ENCODE measurements around the gene TEDDM1. TPM values are rescaled to one million over a fixed set of nuclear protein-coding genes. Genes with fewer than 3 reads are reported as not detected.
A peak's percentile ranks its signal among the peaks of the same experiment; 100 is the strongest.

Gene TEDDM1
- total and polyA plus RNA-seq, 2 of the 13 experiments (the other 11 are each of a cell fraction or from before 2014, with no cell fraction given), result not detected

DNA sequence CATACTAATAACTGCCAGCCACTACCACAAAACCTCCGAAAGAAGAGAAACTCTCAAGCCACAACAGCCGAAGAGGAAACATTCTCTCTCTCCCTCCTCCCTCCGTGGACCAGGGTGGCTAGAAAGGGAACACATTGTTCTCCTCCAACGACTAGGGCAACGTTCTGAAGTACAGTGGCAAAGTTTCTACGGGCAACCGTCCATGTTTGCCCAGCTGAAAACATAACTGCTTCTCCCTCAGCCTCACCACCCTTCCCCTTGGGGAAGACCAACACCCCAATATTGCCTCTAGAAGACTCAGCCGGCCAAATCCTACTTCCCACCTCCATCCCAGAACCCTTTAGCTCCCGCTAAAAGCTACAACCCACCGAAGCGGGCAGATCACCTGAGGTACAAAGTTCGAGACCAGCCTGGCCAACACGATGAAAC, 10.8 kb downstream of the TEDDM1 start (continued):
- TF ChIP-seq, protein P1, sequence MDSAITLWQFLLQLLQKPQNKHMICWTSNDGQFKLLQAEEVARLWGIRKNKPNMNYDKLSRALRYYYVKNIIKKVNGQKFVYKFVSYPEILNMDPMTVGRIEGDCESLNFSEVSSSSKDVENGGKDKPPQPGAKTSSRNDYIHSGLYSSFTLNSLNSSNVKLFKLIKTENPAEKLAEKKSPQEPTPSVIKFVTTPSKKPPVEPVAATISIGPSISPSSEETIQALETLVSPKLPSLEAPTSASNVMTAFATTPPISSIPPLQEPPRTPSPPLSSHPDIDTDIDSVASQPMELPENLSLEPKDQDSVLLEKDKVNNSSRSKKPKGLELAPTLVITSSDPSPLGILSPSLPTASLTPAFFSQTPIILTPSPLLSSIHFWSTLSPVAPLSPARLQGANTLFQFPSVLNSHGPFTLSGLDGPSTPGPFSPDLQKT (CRISPR knock-in tag; IDR thresholded peaks at IDR 0.05; ENCODE audit: borderline replicate concordance), result no peak
- TF ChIP-seq HES4 (CRISPR knock-in tag; IDR thresholded peaks at IDR 0.05; ENCODE audit: borderline replicate concordance) (no peak), ZNF546 (CRISPR knock-in tag; conservative IDR thresholded peaks at IDR 0.05) (no peak), ETV5 (CRISPR knock-in tag; IDR thresholded peaks at IDR 0.05; ENCODE audit: borderline replicate concordance) (no peak), ZNF263 (CRISPR knock-in tag; IDR thresholded peaks at IDR 0.05) (peak; percentile 53), KAT7 (CRISPR knock-in tag; IDR thresholded peaks at IDR 0.05; ENCODE audit: borderline replicate concordance) (0 out of 2 replicates have a peak, but pooled peaks have one; percentile 29), SIN3A (IDR thresholded peaks at IDR 0.05; ENCODE audit: borderline replicate concordance, low read depth, low read length) (peak; percentile 48; the same call in 1 of the 2 replicates), FOXA1 (IDR thresholded peaks at IDR 0.05) (no peak), FOXA1 (CRISPR knock-in tag; IDR thresholded peaks at IDR 0.05) (0 out of 2 replicates have a peak, but pooled peaks have one; percentile 48), CHD2 (IDR thresholded peaks at IDR 0.05; ENCODE audit: low read depth, low read length) (no peak), HDAC2 (CRISPR knock-in tag; IDR thresholded peaks at IDR 0.05) (0 out of 2 replicates have a peak, but pooled peaks have one; percentile 20), ZFP82 (CRISPR knock-in tag; IDR thresholded peaks at IDR 0.05; ENCODE audit: borderline replicate concordance) (no peak), ZNF282 (IDR thresholded peaks at IDR 0.05; ENCODE audit: partially characterized antibody) (no peak), ZNF746 (CRISPR knock-in tag; IDR thresholded peaks at IDR 0.05) (no peak), HNF4A (CRISPR knock-in tag; IDR thresholded peaks at IDR 0.05) (peak; percentile 10; the same call in 1 of the 2 replicates), POLR2G (IDR thresholded peaks at IDR 0.05; ENCODE audit: low read depth, low read length) (no peak), KDM2A (CRISPR knock-in tag; IDR thresholded peaks at IDR 0.05; ENCODE audit: borderline replicate concordance, low read depth) (0 out of 2 replicates have a peak, but pooled peaks have one; percentile 17)
- TF ChIP-seq, protein P2, sequence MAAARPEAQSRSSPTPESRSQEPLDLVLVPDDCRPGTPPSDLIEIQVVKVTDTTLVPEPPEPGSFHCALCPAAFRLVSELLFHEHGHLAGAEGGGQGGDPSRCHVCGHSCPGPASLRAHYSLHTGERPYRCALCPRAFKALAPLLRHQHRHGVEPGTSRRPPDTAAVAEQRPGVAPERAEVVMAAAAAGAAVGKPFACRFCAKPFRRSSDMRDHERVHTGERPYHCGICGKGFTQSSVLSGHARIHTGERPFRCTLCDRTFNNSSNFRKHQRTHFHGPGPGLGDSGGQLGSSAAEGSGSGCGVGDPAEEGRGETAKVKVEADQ (CRISPR knock-in tag; IDR thresholded peaks at IDR 0.05; ENCODE audit: borderline replicate concordance), result no peak
- TF ChIP-seq, protein P3, sequence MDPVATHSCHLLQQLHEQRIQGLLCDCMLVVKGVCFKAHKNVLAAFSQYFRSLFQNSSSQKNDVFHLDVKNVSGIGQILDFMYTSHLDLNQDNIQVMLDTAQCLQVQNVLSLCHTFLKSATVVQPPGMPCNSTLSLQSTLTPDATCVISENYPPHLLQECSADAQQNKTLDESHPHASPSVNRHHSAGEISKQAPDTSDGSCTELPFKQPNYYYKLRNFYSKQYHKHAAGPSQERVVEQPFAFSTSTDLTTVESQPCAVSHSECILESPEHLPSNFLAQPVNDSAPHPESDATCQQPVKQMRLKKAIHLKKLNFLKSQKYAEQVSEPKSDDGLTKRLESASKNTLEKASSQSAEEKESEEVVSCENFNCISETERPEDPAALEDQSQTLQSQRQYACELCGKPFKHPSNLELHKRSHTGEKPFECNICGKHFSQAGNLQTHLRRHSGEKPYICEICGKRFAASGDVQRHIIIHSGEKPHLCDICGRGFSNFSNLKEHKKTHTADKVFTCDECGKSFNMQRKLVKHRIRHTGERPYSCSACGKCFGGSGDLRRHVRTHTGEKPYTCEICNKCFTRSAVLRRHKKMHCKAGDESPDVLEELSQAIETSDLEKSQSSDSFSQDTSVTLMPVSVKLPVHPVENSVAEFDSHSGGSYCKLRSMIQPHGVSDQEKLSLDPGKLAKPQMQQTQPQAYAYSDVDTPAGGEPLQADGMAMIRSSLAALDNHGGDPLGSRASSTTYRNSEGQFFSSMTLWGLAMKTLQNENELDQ (CRISPR knock-in tag; IDR thresholded peaks at IDR 0.05; ENCODE audit: borderline replicate concordance), result no peak
- TF ChIP-seq, protein P4, sequence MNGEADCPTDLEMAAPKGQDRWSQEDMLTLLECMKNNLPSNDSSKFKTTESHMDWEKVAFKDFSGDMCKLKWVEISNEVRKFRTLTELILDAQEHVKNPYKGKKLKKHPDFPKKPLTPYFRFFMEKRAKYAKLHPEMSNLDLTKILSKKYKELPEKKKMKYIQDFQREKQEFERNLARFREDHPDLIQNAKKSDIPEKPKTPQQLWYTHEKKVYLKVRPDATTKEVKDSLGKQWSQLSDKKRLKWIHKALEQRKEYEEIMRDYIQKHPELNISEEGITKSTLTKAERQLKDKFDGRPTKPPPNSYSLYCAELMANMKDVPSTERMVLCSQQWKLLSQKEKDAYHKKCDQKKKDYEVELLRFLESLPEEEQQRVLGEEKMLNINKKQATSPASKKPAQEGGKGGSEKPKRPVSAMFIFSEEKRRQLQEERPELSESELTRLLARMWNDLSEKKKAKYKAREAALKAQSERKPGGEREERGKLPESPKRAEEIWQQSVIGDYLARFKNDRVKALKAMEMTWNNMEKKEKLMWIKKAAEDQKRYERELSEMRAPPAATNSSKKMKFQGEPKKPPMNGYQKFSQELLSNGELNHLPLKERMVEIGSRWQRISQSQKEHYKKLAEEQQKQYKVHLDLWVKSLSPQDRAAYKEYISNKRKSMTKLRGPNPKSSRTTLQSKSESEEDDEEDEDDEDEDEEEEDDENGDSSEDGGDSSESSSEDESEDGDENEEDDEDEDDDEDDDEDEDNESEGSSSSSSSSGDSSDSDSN (CRISPR knock-in tag; IDR thresholded peaks at IDR 0.05), result peak; percentile 50
- TF ChIP-seq, protein P5, sequence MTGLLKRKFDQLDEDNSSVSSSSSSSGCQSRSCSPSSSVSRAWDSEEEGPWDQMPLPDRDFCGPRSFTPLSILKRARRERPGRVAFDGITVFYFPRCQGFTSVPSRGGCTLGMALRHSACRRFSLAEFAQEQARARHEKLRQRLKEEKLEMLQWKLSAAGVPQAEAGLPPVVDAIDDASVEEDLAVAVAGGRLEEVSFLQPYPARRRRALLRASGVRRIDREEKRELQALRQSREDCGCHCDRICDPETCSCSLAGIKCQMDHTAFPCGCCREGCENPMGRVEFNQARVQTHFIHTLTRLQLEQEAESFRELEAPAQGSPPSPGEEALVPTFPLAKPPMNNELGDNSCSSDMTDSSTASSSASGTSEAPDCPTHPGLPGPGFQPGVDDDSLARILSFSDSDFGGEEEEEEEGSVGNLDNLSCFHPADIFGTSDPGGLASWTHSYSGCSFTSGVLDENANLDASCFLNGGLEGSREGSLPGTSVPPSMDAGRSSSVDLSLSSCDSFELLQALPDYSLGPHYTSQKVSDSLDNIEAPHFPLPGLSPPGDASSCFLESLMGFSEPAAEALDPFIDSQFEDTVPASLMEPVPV (CRISPR knock-in tag; IDR thresholded peaks at IDR 0.05), result no peak
